ENCODE measurements around the gene ZNF445. TPM values are rescaled to one million over a fixed set of nuclear protein-coding genes. Genes with fewer than 3 reads are reported as not detected.

ZNF445 gene
- total RNA-seq, 1 donor from 2014 or later: 46.1 TPM

- H3K27me3 Mint-ChIP-seq (ENCODE audit: low read depth): no peaks in the 10 kb centered on the region
- H3K36me3 Mint-ChIP-seq (ENCODE audit: low read depth): no peaks in the 10 kb centered on the region
- no peak overlapping the region for H3K27ac Mint-ChIP-seq (ENCODE audit: unreplicated experiment)
- peaks cover 6% of the 10 kb centered on the region for H3K4me1 Mint-ChIP-seq
- H3K9me3 Mint-ChIP-seq: no peaks in the 10 kb centered on the region
- no peak for TF ChIP-seq CTCF (conservative IDR thresholded peaks at IDR 0.05)
- DNase-seq (ENCODE audit: low read depth, low spot score): no peak
- no peak overlapping the region for H3K4me3 Mint-ChIP-seq
Measured at GRCh38 chr3:44424758-44425157, 52.7 kb downstream of the ZNF445 start.

- Mint-ChIP-seq H3K27ac (ENCODE audit: unreplicated experiment) (no peak overlapping the region), H3K27me3 (ENCODE audit: low read depth) (no peaks in the 10 kb centered on the region), H3K9me3 (no peaks in the 10 kb centered on the region), H3K4me1 (no peaks in the 10 kb centered on the region), H3K4me3 (no peak overlapping the region), H3K36me3 (ENCODE audit: low read depth) (no peaks in the 10 kb centered on the region)
- no peak for TF ChIP-seq CTCF (conservative IDR thresholded peaks at IDR 0.05)
- no peak for DNase-seq (ENCODE audit: low read depth, low spot score)
Measured at GRCh38 chr3:44421280-44421679, 56.2 kb downstream of the ZNF445 start.

- Mint-ChIP-seq H3K27me3 (ENCODE audit: low read depth) (no peaks in the 10 kb centered on the region), H3K4me3 (no peak overlapping the region), H3K4me1 (no peaks in the 10 kb centered on the region), H3K27ac (ENCODE audit: unreplicated experiment) (no peak overlapping the region), H3K36me3 (ENCODE audit: low read depth) (no peaks in the 10 kb centered on the region), H3K9me3 (no peaks in the 10 kb centered on the region)
- DNase-seq (ENCODE audit: low read depth, low spot score): no peak
- TF ChIP-seq CTCF (conservative IDR thresholded peaks at IDR 0.05): no peak
Measured at GRCh38 chr3:44420676-44421075, 56.8 kb downstream of the ZNF445 start.

GRCh38 chr3:44419923-44420650 lies 57.4 kb downstream of the ZNF445 start:
- no peak for DNase-seq (ENCODE audit: low read depth, low spot score)
- Mint-ChIP-seq H3K36me3 (ENCODE audit: low read depth) (no peaks in the 10 kb centered on the region), H3K4me1 (no peaks in the 10 kb centered on the region), H3K27ac (ENCODE audit: unreplicated experiment) (no peak overlapping the region), H3K27me3 (ENCODE audit: low read depth) (no peaks in the 10 kb centered on the region), H3K4me3 (no peak overlapping the region), H3K9me3 (no peaks in the 10 kb centered on the region)
- no peak for TF ChIP-seq CTCF (conservative IDR thresholded peaks at IDR 0.05)

- H3K36me3 Mint-ChIP-seq (ENCODE audit: low read depth): no peaks in the 10 kb centered on the region
- H3K27me3 Mint-ChIP-seq (ENCODE audit: low read depth): no peaks in the 10 kb centered on the region
- DNase-seq (ENCODE audit: low read depth, low spot score): no peak
- H3K4me1 Mint-ChIP-seq: no peaks in the 10 kb centered on the region
- H3K27ac Mint-ChIP-seq (ENCODE audit: unreplicated experiment): no peak overlapping the region
- H3K4me3 Mint-ChIP-seq: no peak overlapping the region
- no peak for TF ChIP-seq CTCF (conservative IDR thresholded peaks at IDR 0.05)
- H3K9me3 Mint-ChIP-seq: no peaks in the 10 kb centered on the region
Measured at GRCh38 chr3:44419116-44419922, 58.2 kb downstream of the ZNF445 start.
